Activated CD4-positive, alpha-beta T cell treated with anti-CD3 and anti-CD28 coated beads for 36 hours (primary cell): ENCODE results near the gene HNRNPUL2. TPM values are rescaled to one million over a fixed set of nuclear protein-coding genes. Genes with fewer than 3 reads are reported as not detected.
"Not testable (repeated sequence)": the region's sequence is repeated elsewhere in the genome, so short reads cannot be mapped to it uniquely, and the experiment has no call there.

Source experiments
- ATAC-seq: fragments of 200-7000 bp; cut with Tn5 transposase; one replicate; pipeline ENCODE4 v1.10.0; 2021; ENCODE audit warnings: mild to moderate bottlenecking, moderate library complexity
- CTCF ChIA-PET: fragments of 350-600 bp; sonication (Branson Sonifier 250); formaldehyde crosslinking; loops from one replicate; lab custom pipeline; 2021; ENCODE audit warnings: antibody characterized with exemption; lab: Charles Lee
- POLR2A ChIA-PET: fragments of 350-600 bp; sonication (Branson Sonifier 250); formaldehyde crosslinking; loops from one replicate; lab custom pipeline; 2021; ENCODE audit warnings: antibody characterized with exemption, inconsistent platforms; lab: Charles Lee
- DNase-seq: peaks from one replicate; pipeline ENCODE4 v3.0.0-alpha.2; 2020
- H3K27ac Mint-ChIP-seq: one replicate; pipeline ENCODE4 v1.8.0; 2021; ENCODE audit warnings: mixed read lengths
- H3K27me3 Mint-ChIP-seq: one replicate; pipeline ENCODE4 v1.8.0; 2021; ENCODE audit warnings: mixed read lengths
- H3K36me3 Mint-ChIP-seq: one replicate; pipeline ENCODE4 v1.8.0; 2021; ENCODE audit warnings: low read depth, mixed read lengths
- H3K4me1 Mint-ChIP-seq: one replicate; pipeline ENCODE4 v1.8.0; 2021; ENCODE audit warnings: mixed read lengths
- H3K4me3 Mint-ChIP-seq: one replicate; pipeline ENCODE4 v1.8.0; 2021; ENCODE audit warnings: mild to moderate bottlenecking, moderate library complexity, mixed read lengths
- H3K9me3 Mint-ChIP-seq: one replicate; pipeline ENCODE4 v1.8.0; 2021; ENCODE audit warnings: low read depth, mixed read lengths
- intact Hi-C, 2 experiments: fragments of 100-400 bp; cut with DNase I in 1 of 2; cut with micrococcal nuclease in 1 of 2; formaldehyde crosslinking; loops; one replicate each; pipeline versions ENCODE4 v1.14.2 to v1.15.1; 2022 to 2024; cut with DNase I, micrococcal nuclease
- total RNA-seq, 2 experiments: library from RNA; stranded (reverse); gene quantifications; one replicate each; pipeline ENCODE4 v1.2.3, GENCODE V29; 2021

HNRNPUL2 gene
- total RNA-seq, 2 experiments from 2014 or later = 48.7 to 59.6 TPM

- ATAC-seq, H3K9me3 Mint-ChIP-seq, H3K27ac Mint-ChIP-seq, H3K4me3 Mint-ChIP-seq, H3K27me3 Mint-ChIP-seq, intact Hi-C loops, DNase-seq: not testable (repeated sequence)
- ChIA-PET POLR2A (interaction anchor here (0.6 to 1.5 kb wide), 3 partner anchors 10 to 166 kb away, joined by 3 to 7 read pairs (median 4); partner anchors contain the start of genes C11orf98 and CSKMT), CTCF (interaction anchor here (0.8 to 1.9 kb wide), 2 partner anchors 19 to 28 kb away, joined by 3 to 5 read pairs; no protein-coding TSS in a partner anchor)
- Mint-ChIP-seq H3K4me1 (peaks cover 41% of the 10 kb centered on the region), H3K36me3 (peaks cover 40% of the 10 kb centered on the region)
These were observed 51.8 kb downstream of the HNRNPUL2 start for GRCh38 chr11:62675415-62675814.

GRCh38 chr11:62673196-62673525 is 54.1 kb downstream of the HNRNPUL2 start:
- intact Hi-C loops = loop anchor here in 1 of 2 experiments (5.0 kb wide), 3 partner anchors 34 to 169 kb away; partner anchors contain the start of genes BSCL2, GNG3, HNRNPUL2 and TTC9C
- Mint-ChIP-seq H3K27ac (peak overlapping the region; percentile 96), H3K9me3 (no peaks in the 10 kb centered on the region), H3K4me3 (peak overlapping the region; percentile 91), H3K27me3 (no peaks in the 10 kb centered on the region), H3K36me3 (peaks cover 51% of the 10 kb centered on the region), H3K4me1 (peaks cover 54% of the 10 kb centered on the region)
- CTCF ChIA-PET = interaction anchor here (0.7 to 2.3 kb wide), 6 partner anchors 8 to 249 kb away, joined by 3 to 7 read pairs (median 4); partner anchors contain the start of genes C11orf98 and CSKMT
- POLR2A ChIA-PET = interaction anchor here (1.0 to 1.9 kb wide), 5 partner anchors 8 to 208 kb away, joined by 3 to 7 read pairs (median 3); partner anchors contain the start of genes B3GAT3, C11orf98, CSKMT and EEF1G
- ATAC-seq = no peak
- DNase-seq = no peak

GRCh38 chr11:62671608-62672389 is 55.5 kb downstream of the HNRNPUL2 start, which contains the start of the genes LBHD1 and UQCC3:
Gene LBHD1, minus strand, starts transcription at chr11:62672267. Its CDS starts 2,236 bp downstream, at chr11:62670031.
Gene UQCC3, plus strand, starts transcription at chr11:62671673. Its CDS starts 73 bp downstream, at chr11:62671746.
- peak; percentile 88 for ATAC-seq
- Mint-ChIP-seq H3K4me3 (peak within 1 kb of the TSS; percentile 91), H3K27ac (peak within 1 kb of the TSS; percentile 96), H3K27me3 (no peaks in the 10 kb centered on the region), H3K4me1 (peaks cover 54% of the 10 kb centered on the region), H3K9me3 (no peaks in the 10 kb centered on the region), H3K36me3 (peaks cover 53% of the 10 kb centered on the region)
- DNase-seq = peak; percentile 86
- ChIA-PET CTCF (interaction anchor here (0.5 to 2.2 kb wide), 17 partner anchors 9 to 247 kb away, joined by 3 to 7 read pairs (median 4); partner anchors contain the start of genes B3GAT3, INTS5, MTA2 and SLC3A2), POLR2A (interaction anchor here (0.7 to 3.0 kb wide), 20 partner anchors 9 to 210 kb away, joined by 3 to 24 read pairs (median 4); partner anchors contain the start of genes B3GAT3, BSCL2, EEF1G and GANAB)
- intact Hi-C loops = loop anchor here (1.0 to 5.0 kb wide), 8 partner anchors 25 to 171 kb away; partner anchors contain the start of genes HNRNPUL2 (in 2 of the 2), BSCL2 (in 1 of the 2), GANAB (in 1 of the 2) and GNG3 (in 1 of the 2)

GRCh38 chr11:62671236-62671607 is 56.0 kb downstream of the HNRNPUL2 start:
- H3K27ac Mint-ChIP-seq = peak overlapping the region; percentile 96
- H3K9me3 Mint-ChIP-seq = no peaks in the 10 kb centered on the region
- peaks cover 51% of the 10 kb centered on the region for H3K4me1 Mint-ChIP-seq
- intact Hi-C loops = loop anchor here (1.0 to 5.0 kb wide), 6 partner anchors 25 to 171 kb away; partner anchors contain the start of genes HNRNPUL2 (in 2 of the 2), BSCL2 (in 1 of the 2), GANAB (in 1 of the 2) and GNG3 (in 1 of the 2)
- ChIA-PET POLR2A (interaction anchor here (0.7 to 3.0 kb wide), 14 partner anchors 10 to 210 kb away, joined by 3 to 24 read pairs (median 6); partner anchors contain the start of genes B3GAT3, BSCL2, GANAB and GNG3), CTCF (interaction anchor here (0.9 to 2.2 kb wide), 10 partner anchors 10 to 247 kb away, joined by 3 to 7 read pairs (median 4); partner anchors contain the start of genes B3GAT3, INTS5 and SLC3A2)
- H3K36me3 Mint-ChIP-seq = peaks cover 58% of the 10 kb centered on the region
- H3K4me3 Mint-ChIP-seq = peak overlapping the region; percentile 91
- DNase-seq (no peak), ATAC-seq (peak; percentile 11)
- no peaks in the 10 kb centered on the region for H3K27me3 Mint-ChIP-seq

GRCh38 chr11:62669420-62670161 is 57.7 kb downstream of the HNRNPUL2 start:
- intact Hi-C loops = loop anchor here (2.0 to 5.0 kb wide), 4 partner anchors 38 to 173 kb away; partner anchors contain the start of genes BSCL2 (in 1 of the 2), GNG3 (in 1 of the 2), HNRNPUL2 (in 1 of the 2) and TTC9C (in 1 of the 2)
- Mint-ChIP-seq H3K27me3 (no peaks in the 10 kb centered on the region), H3K36me3 (peaks cover 61% of the 10 kb centered on the region), H3K4me3 (peak overlapping the region; percentile 91), H3K27ac (peak overlapping the region; percentile 96), H3K9me3 (no peaks in the 10 kb centered on the region), H3K4me1 (peaks cover 49% of the 10 kb centered on the region)
- ATAC-seq (no peak), DNase-seq (no peak)
- POLR2A ChIA-PET = interaction anchor here (0.5 to 3.2 kb wide), 12 partner anchors 10 to 131 kb away, joined by 3 to 23 read pairs (median 4); partner anchors contain the start of genes BSCL2, EEF1G, GNG3 and INTS5
- CTCF ChIA-PET = interaction anchor here (0.6 to 2.2 kb wide), 6 partner anchors 58 to 1198 kb away, joined by 3 to 7 read pairs (median 3); partner anchors contain the start of gene TMEM179B

GRCh38 chr11:62667460-62667859 is 59.8 kb downstream of the HNRNPUL2 start:
- no peak for ATAC-seq
- Mint-ChIP-seq H3K4me1 (peaks cover 48% of the 10 kb centered on the region), H3K27ac (peak overlapping the region; percentile 89)

GRCh38 chr11:62666259-62666926 is 60.9 kb downstream of the HNRNPUL2 start:
- Mint-ChIP-seq H3K9me3 (no peaks in the 10 kb centered on the region), H3K27me3 (no peaks in the 10 kb centered on the region), H3K4me3 (peak overlapping the region; percentile 93), H3K27ac (peak overlapping the region; percentile 89), H3K36me3 (peaks cover 61% of the 10 kb centered on the region), H3K4me1 (peaks cover 45% of the 10 kb centered on the region)
- intact Hi-C loops = no loop called here
- POLR2A ChIA-PET = interaction anchor here (0.6 to 3.2 kb wide), 15 partner anchors 10 to 189 kb away, joined by 3 to 38 read pairs (median 14); partner anchors contain the start of genes HNRNPUL2, INTS5, MTA2 and POLR2G
- CTCF ChIA-PET = interaction anchor here (1.2 to 2.7 kb wide), 4 partner anchors 12 to 121 kb away, joined by 3 to 21 read pairs (median 13); partner anchors contain the start of genes INTS5, MTA2, TMEM179B and TUT1
- ATAC-seq = no peak
- DNase-seq = peak; percentile 32

More at GRCh38 chr11:62667460-62667859, 59.8 kb downstream of the HNRNPUL2 start:
- no peak for DNase-seq
- intact Hi-C loops = no loop called here
- Mint-ChIP-seq H3K36me3 (peaks cover 67% of the 10 kb centered on the region), H3K27me3 (no peaks in the 10 kb centered on the region), H3K4me3 (peak overlapping the region; percentile 93), H3K9me3 (no peaks in the 10 kb centered on the region)
- CTCF ChIA-PET = interaction anchor here (0.6 to 1.2 kb wide), 7 partner anchors 9 to 239 kb away, joined by 3 to 5 read pairs (median 3); no protein-coding TSS in a partner anchor
- POLR2A ChIA-PET = interaction anchor here (0.6 to 3.2 kb wide), 9 partner anchors 9 to 174 kb away, joined by 3 to 23 read pairs (median 4); partner anchors contain the start of genes GANAB, HNRNPUL2, TTC9C and TUT1

- peak; percentile 71 for DNase-seq
- H3K27me3 Mint-ChIP-seq = no peaks in the 10 kb centered on the region
These were observed 61.5 kb downstream of the HNRNPUL2 start for GRCh38 chr11:62665599-62666258.

More at GRCh38 chr11:62665599-62666258, 61.5 kb downstream of the HNRNPUL2 start:
- peak overlapping the region; percentile 89 for H3K27ac Mint-ChIP-seq
- H3K4me1 Mint-ChIP-seq = peaks cover 42% of the 10 kb centered on the region
- H3K9me3 Mint-ChIP-seq = no peaks in the 10 kb centered on the region
- ATAC-seq = peak; percentile 21
- intact Hi-C loops = loop anchor here (1.0 to 2.0 kb wide), 13 partner anchors 12 to 190 kb away; partner anchors contain the start of genes EML3 (in 2 of the 2), GANAB (in 2 of the 2), INTS5 (in 2 of the 2) and TUT1 (in 2 of the 2)
- POLR2A ChIA-PET = interaction anchor here (0.6 to 2.8 kb wide), 30 partner anchors 9 to 1652 kb away, joined by 3 to 38 read pairs (median 10); partner anchors contain the start of genes B3GAT3, BSCL2, EEF1G and GANAB
- CTCF ChIA-PET = interaction anchor here (0.6 to 2.7 kb wide), 12 partner anchors 8 to 362 kb away, joined by 3 to 21 read pairs (median 4); partner anchors contain the start of genes BSCL2, GNG3, INTS5 and MTA2
- H3K36me3 Mint-ChIP-seq = peaks cover 56% of the 10 kb centered on the region
- H3K4me3 Mint-ChIP-seq = peak overlapping the region; percentile 93
